HG02870 (cell line): ENCODE measurements around the gene RXFP1.

ENCODE experiments used
- ATAC-seq: cut with Tn5 transposase; IDR thresholded peaks from one replicate; pipeline ENCODE4 v1.9.1; 2021; ENCODE audit warnings: mild to moderate bottlenecking, moderate library complexity; ENCODE audit not compliant: unreplicated experiment

The RXFP1 gene

DNA sequence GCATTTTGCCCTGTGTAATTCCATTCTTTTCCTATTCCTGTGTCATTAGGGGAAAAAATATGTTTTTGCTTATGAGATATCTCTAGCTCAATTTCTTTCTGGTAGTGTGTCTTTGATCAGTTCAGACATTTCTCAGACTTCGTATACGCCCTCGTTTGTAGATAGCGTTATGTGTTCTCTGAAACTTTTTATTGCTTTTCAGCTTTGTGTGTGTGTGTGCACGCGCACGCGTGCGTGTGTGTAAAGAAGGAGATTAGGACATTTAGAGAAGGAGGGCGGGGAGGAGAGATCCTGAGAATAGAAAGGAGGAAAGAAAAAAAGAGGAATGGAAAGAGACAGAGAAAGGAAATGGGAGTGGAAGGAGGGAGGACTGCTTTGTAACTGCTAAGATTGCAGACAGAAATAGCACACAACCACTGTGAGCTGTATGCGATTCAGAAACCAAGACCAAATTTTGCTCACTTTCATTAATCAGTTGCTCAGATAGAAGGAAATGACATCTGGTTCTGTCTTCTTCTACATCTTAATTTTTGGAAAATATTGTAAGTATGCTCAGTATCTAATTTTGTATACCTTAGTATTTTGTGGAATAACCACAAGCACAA, at the start of gene RXFP1:
TSS of gene RXFP1 (plus strand) at position 399 of the 605 bp plus-strand sequence. CDS start at position 494, 95 bp downstream.
- no peak for ATAC-seq

DNA sequence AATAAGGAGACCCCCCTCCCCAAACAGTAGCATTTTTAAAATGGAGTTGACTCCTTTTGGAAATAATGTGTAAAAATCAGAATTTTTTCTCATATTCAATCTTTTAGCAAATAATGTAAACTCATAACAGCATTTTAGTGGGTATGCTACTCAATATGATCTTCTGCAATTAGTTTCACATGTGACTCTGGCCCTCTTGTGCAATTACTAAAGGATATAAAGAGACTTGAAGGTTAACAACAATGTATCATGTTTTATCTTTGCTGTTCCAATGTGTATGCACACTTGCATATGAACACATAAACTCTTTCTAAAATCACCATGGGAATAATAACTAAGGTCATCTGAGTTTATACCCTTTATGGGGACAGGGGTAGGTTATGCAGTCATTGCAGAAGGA, 39.9 kb upstream of the RXFP1 start:
- ATAC-seq = no peak

DNA sequence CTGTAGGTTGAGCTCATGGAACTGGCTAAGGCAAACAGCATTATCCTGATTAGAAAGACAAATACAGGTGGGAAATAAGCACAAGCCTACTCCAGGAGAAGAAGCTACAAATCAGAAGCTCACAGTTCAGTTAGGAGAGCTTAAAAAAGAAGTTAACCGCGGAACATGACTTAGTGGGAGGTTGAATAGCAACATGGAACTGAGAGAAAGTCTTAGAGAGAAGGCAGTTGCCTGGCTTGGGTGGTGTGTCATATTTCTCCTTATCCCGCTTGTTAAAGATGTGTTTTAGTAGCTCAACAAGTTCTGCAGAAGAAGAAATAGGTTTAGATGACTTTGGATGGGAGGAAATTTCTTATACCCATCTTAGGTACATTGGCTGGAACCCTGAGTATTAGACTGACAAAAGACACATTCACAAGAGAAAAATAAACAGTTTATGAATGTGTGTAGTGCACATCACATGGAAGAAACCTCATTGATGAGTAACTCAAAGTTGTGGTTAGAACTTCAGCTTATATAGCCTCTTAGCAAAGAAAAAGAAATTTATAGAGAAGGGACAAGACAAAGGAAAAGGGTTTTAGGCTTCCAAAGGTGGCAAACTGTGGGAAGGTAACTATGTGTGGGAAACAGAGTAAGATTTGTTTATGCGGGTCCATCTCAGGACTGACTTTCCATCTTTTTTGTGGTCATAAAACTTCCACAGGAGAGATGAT, 37.4 kb upstream of the RXFP1 start:
- ATAC-seq = no peak

DNA sequence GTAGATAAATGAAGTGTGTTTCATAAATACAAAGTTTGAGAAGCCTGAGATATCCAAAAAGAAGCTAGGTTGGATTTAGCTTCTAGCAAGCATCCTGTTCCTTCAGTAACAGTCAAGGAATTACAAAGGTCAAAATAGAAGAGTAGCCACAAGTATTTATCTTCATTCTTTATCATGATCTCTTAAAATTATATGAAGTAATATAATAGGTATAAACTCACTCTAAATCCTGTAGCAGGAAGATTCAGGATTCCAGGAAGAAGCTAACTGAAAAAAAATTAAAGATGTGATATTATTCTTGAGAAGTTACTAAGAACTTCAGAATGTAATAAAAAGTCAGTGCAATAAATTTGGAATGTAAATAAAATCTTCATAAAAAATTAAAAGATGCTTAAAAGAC, 31.1 kb upstream of the RXFP1 start:
- no peak for ATAC-seq

DNA sequence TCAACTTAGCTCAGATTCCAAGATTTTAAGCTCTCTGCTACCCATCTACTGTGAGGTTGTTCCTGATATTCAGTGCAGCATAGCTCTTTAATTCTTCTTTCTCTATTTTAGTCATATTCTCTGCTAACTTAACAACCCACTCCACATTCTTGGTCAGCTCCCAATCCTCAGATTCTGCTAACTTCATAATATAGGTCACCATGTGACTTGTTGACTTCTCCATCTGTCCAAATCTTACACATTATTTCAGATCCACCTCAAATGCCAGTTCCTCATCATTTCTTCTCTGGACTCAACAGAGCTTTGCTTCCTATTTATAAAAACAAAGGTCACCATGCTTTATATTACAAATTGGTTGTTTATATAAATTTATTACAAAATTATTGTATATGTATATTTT, 29.3 kb upstream of the RXFP1 start:
- ATAC-seq = no peak

DNA sequence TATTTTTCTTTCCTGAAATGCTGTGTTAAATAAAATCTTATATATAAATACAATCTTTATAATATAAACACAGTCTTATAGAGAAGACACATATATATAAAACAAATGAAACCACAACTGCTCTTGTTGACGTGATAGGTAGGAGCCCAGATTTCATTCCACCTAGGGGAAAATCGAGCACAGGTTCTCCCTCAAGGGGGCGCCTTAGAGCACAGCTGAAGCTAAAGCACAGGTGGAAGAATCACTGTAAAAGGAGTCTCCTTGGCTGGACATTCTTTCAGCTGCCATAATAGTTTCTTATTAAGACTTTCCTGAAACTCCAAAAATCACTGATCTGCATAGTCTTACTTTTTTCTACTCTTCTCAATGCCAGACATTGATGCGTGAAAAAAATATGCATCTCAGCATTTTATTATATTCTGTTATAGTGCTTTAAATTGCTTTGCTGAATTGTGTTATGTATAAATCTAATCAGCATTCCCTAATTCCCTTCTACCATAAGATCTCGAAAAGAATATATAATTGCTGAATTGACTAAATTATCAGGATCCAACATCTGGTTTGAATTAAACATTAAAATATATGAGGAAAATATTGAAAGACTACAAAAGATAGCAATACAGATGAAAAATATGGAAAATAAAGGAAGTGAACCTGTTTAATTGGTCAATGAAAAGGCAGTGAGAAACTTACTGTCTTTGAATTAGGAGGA, 25.5 kb upstream of the RXFP1 start:
- ATAC-seq = no peak

DNA sequence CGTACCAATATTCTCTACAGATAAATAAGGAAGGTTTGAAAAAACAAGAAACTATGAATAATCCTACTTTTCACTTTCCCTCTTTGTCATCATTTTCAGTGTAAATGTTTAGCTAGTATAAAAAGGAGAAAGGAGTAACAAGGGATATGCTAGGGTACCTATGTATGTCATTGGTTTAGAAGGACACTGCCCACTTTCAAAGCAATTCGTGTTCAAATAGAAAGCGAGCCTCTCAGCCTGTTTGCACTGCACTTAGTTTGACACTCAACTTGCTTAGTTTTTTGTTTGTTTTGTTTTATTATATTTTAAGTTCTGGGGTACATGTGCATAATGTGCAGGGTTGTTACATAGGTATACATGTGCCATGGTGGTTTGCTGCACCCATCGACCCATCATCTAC, 21.6 kb upstream of the RXFP1 start:
- no peak for ATAC-seq

DNA sequence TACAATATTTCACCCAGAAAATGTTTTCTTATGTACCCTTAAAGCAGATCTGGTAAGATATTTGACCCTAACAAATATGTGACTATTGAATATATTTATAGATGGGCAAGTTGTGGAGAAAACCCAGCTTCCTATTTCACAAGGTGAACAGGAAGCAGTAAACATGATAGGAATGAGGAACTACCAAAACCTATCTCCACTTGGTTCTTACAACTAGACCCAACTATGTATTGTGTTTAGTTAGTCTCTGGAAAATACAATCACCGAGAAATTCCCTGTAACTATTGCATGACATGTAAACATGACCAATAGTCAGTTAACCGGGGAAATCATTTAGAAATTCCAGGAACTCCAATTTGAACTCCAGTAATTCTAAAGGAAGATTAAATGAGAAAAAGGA, 8.4 kb upstream of the RXFP1 start:
- ATAC-seq = no peak

DNA sequence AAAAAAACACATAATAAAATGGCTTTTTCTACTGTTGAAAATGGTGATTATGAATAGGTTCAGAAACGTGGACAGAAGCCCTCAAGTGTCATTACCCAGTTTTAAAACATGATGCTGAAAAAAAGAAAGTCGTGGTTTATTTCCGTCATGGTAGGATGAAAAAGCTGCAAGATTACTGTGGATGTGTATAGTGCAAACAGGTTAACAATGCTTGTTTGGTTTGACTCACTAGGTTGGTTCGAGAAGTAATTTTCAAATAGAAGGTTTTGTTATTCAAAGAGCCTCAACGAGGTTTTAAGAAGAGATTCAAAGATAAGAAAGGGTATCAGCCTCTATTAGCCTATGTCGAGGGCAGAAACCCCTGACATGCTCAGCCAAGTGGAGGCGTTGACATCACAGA, 2.5 kb upstream of the RXFP1 start:
- ATAC-seq = no peak

DNA sequence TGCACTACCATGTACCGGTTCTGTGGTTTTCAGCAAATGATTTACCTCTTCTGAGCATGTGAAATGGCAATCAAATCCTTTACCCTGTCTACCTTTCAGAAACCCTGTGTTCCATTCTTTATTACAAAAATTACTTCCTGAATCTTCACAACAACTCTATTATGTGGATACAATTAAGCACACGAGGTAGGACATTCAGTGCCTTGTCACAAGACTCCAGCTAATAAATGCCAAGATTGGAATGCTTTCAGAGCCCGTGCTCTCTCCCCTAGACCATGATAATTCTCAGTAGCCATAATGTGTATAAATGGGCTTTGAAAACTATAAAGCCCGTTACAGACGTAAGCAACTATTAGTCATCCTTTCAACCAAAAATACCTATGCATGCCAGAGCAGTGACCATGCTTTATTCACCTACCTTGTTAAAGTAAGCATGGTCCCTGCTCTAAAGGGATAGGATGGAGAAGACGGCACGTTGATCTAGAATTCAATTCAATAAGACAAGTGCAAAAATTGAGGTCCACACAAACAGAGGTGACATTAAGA, 2.4 kb downstream of the RXFP1 start:
- ATAC-seq = no peak

DNA sequence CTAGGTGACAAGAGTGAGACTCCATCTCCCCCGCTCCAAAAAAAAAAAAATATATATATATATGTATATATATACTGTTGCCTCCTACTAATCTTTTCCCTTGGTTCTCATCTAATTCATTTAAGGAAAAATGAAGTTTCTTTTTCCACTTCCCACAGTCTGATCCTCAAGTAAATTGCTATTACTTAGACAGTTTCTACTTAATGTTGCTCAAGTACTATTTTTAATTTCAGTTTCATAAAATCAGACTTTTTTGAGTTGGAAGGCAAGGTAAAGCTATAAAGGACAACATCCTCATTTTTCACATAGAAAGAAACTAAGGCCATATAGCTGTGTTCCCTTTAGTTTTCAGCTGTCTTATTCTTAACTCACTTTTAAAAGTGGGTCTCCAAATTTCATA, 5.8 kb downstream of the RXFP1 start:
- no peak for ATAC-seq

DNA sequence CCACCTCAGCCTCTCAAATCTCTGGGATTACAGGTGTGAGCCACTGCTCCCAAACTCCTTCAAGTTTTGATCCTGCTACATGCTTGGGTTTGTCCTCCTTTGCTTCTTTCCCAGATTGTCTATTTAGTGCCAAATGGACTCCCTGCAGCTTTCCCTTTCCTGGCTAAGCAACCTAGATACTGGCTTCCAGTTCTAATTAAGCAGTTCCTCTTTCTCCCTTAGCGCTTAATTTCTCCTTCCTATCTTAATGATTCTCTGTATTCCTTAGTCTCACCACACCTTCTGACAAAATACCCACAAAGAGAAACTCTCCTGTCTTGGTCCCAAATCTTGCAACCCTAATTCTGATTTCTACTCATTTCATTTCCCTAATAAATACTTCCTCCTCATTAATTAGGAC, 7.8 kb downstream of the RXFP1 start:
- ATAC-seq = no peak

DNA sequence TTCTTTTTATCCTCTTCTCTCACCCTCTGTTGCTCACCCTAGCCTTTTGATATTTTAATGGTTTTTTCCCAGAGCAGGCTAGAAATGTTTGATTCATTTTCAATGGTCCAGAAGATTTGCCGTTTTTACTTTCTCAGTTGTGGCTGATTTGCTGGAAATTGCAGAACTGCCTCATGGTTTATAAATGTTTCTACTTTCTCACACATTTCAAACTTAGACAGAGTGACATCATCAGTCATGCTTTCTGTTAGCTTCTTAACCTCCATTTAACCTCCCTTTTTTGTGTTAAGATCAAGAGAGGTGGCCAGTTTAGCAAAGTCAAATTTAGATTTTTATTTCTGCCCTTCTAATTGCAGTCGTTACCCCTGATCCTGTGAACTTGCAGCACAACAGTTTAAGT, 8.7 kb downstream of the RXFP1 start:
- no peak for ATAC-seq

DNA sequence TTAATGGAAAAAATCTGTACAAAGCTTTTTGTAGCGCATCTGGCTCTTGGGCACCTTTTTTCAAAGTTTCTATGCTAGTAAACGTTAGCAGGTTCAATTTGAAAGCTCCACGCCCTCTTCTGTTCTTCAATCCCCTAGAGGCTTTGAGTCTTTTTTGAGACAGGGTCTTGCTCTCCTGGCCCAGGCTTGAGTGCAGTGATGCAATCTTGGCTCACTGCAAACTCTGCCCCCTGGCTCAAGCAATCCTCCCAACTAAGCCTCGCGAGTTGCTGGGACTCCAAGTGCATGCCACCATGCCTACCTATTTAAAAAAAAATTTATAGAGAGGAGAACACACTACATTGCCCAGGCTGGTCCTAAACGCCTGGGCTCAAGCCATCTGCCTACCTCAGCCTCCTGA, 9.2 kb downstream of the RXFP1 start:
- no peak for ATAC-seq

DNA sequence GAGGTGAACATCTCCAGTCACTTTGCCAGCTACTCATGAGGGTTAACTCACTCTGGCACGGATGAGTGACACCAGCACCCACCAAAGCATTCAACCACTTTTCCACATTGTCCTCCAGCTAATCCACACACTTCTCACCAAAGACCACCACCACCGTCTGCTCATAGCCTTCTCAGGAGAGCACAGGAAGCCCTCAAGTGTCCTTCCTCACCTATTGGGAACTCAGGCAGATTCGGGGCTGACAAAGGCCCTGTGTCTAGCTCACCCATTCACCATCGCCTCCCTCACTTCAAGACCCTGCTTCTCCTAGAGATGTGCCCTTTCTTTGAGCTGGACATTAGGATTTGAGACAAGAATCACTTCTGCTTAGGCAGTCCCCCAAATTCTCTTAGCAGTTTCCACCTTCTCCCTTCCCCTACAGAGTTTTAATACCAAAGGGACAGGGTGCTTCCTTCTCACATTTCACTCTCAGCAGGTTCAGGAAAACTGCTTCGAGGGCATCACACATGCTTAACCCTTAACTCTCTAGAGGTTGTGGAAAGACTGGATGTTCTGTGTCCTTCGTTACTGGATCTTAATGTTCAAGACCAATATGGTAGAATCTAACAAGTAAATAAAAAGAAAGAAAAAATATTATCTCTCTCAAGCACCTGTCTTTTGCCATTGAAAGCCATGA, 11.0 kb downstream of the RXFP1 start:
- ATAC-seq = no peak

DNA sequence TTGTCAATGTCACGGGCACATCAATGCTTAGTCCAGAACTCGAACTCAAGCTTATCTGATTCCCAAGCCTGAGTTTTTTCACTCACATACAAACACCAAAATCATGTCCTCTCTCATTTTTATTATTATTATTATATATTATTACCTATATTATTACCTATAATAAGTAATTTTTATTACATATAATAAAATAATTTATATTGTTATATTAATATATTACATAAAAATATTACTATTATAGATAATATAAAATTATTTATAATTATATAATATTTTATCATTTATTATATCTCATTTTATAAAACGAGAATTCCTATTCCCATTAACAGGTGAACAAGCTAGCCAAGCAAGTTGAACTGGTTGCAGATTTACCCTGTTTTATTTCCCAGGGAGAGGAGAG, 13.0 kb downstream of the RXFP1 start:
- ATAC-seq = no peak

DNA sequence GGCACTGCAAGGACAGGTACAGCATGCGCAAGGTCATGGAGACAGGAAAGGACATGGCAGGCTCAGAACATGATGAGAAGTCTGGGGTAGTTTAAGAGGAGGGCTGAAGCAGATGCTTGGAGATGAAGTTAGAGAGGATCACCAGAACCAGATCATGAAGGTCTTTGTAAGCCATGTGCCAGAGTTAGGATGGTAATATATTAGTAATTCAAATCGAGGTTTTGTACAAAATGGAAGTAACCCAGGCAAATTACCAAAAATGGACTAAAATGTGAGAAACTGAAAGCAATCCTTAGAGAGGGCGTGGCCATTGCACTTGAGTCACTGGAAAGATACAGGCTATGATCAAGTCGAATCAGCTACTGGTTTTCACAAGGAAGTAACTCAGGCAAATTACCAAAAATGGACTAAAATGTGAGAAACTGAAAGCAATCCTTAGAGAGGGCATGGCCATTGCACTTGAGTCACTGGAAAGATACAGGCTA, 13.5 kb downstream of the RXFP1 start:
- no peak for ATAC-seq

DNA sequence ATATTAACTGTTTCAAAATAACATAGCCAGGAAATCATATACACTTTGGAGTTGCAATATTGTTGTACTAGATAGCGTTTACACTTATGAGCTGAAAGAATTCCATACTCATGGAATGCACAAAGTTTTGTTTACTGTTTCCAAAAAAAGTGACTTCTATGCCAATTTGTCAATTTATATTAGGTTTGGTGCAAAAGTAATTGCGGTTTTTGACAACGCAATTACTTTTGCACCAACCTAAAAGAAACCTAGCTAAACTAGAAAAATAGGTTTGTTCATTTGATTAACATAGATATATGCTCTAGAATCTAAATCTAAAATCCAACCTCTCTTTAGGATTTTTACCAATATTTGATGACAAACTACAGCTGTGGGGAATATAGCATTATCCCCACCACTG, 15.2 kb downstream of the RXFP1 start:
- no peak for ATAC-seq

DNA sequence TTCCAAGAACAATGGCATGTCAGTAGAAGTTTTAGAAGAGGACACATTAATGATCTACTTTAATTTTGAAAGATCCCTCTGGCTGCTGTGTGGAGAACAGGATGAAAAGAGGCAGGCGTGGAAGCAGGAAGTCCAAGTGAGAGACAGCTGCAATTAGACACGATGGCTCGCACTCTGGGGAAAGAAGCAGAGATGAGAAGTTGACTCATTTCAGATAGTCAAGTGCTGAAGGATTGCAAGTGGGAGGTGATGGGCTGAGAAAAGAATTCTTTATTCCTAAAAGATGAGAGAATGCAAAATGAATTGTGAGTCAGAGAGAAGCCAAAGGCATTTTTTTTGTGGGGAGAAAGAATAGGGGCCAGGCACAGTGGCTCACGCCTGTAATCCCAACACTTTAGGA, 16.5 kb downstream of the RXFP1 start:
- no peak for ATAC-seq

DNA sequence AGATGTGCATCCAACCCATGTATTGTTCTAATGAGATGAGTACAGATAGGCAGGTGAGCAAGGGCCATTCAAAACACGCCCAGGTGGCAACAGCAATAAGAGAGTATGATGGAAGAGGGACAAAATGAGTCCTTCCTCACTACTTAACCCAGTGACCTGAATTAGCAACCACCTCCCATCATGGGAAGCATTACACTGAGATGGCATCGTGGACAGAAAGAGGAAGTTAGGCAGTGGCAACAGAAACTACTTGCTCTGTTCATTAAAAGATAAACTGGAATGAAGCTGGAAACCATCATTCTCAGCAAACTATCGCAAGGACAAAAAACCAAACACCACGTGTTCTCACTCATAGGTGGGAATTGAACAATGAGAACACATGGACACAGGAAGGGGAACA, 17.2 kb downstream of the RXFP1 start:
- no peak for ATAC-seq
